ENCODE measurements around the gene ANKRD33B.
"Not testable (repeated sequence)": the region's sequence is repeated elsewhere in the genome, so short reads cannot be mapped to it uniquely, and the experiment has no call there.

ANKRD33B gene

GRCh38 chr5:10654566-10654965, 90.7 kb downstream of the ANKRD33B start:
- DNase-seq (ENCODE audit: low read depth in 3 of 3, low spot score in 1 of 3), result no peak

GRCh38 chr5:10655161-10655971, 91.5 kb downstream of the ANKRD33B start:
- no peak for DNase-seq (ENCODE audit: low read depth in 3 of 3, low spot score in 1 of 3)

GRCh38 chr5:10655972-10656830, 92.3 kb downstream of the ANKRD33B start:
- DNase-seq (ENCODE audit: low read depth in 3 of 3, low spot score in 1 of 3), result no peak

- DNase-seq (ENCODE audit: low read depth in 3 of 3, low spot score in 1 of 3), result no peak
Measured at GRCh38 chr5:10658265-10658664, 94.4 kb downstream of the ANKRD33B start.

GRCh38 chr5:10660135-10660534, 96.3 kb downstream of the ANKRD33B start:
- DNase-seq (ENCODE audit: low read depth in 3 of 3, low spot score in 1 of 3), result no peak

- DNase-seq (ENCODE audit: low read depth in 3 of 3, low spot score in 1 of 3), result no peak
Measured at GRCh38 chr5:10660720-10661387, 97.0 kb downstream of the ANKRD33B start.

- DNase-seq (ENCODE audit: low read depth in 3 of 3, low spot score in 1 of 3), result no peak
Measured at GRCh38 chr5:10661401-10661800, 97.5 kb downstream of the ANKRD33B start.

GRCh38 chr5:10662083-10662482, 98.2 kb downstream of the ANKRD33B start:
- DNase-seq (ENCODE audit: low read depth in 3 of 3, low spot score in 1 of 3), result no peak

- DNase-seq (ENCODE audit: low read depth in 3 of 3, low spot score in 1 of 3), result no peak
Measured at GRCh38 chr5:10662661-10663488, 99.0 kb downstream of the ANKRD33B start.

GRCh38 chr5:10663489-10664179, 99.8 kb downstream of the ANKRD33B start:
- DNase-seq (ENCODE audit: low read depth in 3 of 3, low spot score in 1 of 3), result no peak

GRCh38 chr5:10664180-10664769, 100.4 kb downstream of the ANKRD33B start:
- DNase-seq (ENCODE audit: low read depth in 3 of 3, low spot score in 1 of 3), result not testable (repeated sequence)

GRCh38 chr5:10665799-10666198, 101.9 kb downstream of the ANKRD33B start:
- no peak for DNase-seq (ENCODE audit: low read depth in 3 of 3, low spot score in 1 of 3)

- DNase-seq (ENCODE audit: low read depth in 3 of 3, low spot score in 1 of 3), result no peak
Measured at GRCh38 chr5:10666531-10667299, 102.8 kb downstream of the ANKRD33B start.

- DNase-seq (ENCODE audit: low read depth in 3 of 3, low spot score in 1 of 3), result no peak
Measured at GRCh38 chr5:10667431-10668057, 103.7 kb downstream of the ANKRD33B start.

GRCh38 chr5:10668697-10669096, 104.8 kb downstream of the ANKRD33B start:
- no peak for DNase-seq (ENCODE audit: low read depth in 3 of 3, low spot score in 1 of 3)

- DNase-seq (ENCODE audit: low read depth in 3 of 3, low spot score in 1 of 3), result no peak
Measured at GRCh38 chr5:10669983-10670382, 106.1 kb downstream of the ANKRD33B start.

GRCh38 chr5:10671041-10672008, 107.5 kb downstream of the ANKRD33B start:
- no peak for DNase-seq (ENCODE audit: low read depth in 3 of 3, low spot score in 1 of 3)

Data from stimulated activated CD4-positive, alpha-beta T cell treated with anti-CD3 and anti-CD28 coated beads, TNF-alpha, amount 100 ng/mL, for 1 hour (primary cell).